Caco-2 (cell line): ENCODE measurements around the gene WDR82. TPM values are rescaled to one million over a fixed set of nuclear protein-coding genes. Genes with fewer than 3 reads are reported as not detected.

Source experiments
- BruUV-seq: library from RNA; stranded (reverse); fragments of 400-500 nt; replicated peaks from 2 replicates; lab custom pipeline; 2021; lab: Mats Ljungman, UMichigan
- CTCF ChIA-PET: fragments of 300-600 bp; sonication (Branson Sonifier 250); formaldehyde crosslinking; loops from one replicate; lab custom pipeline; 2022; ENCODE audit warnings: antibody characterized with exemption; lab: Charles Lee
- POLR2A ChIA-PET: fragments of 300-600 bp; sonication (Branson Sonifier 250); formaldehyde crosslinking; loops from one replicate; lab custom pipeline; 2022; ENCODE audit warnings: antibody characterized with exemption; lab: Charles Lee
- DNase-seq, 2 experiments: peaks; one replicate each; pipeline versions ENCODE4 v3.0.0 to v3.0.0-alpha.2; 2020 to 2022
- H3K27me3 ChIP-seq: replicated peaks from 2 replicates; pipeline ENCODE4 v1.6.0; 2011; ENCODE audit warnings: low read length; ENCODE audit not compliant: control insufficient read depth, insufficient read depth
- H3K36me3 ChIP-seq: 2 replicates; pipeline ENCODE4 v1.5.1; 2011; ENCODE audit warnings: low read length; ENCODE audit not compliant: control insufficient read depth, insufficient read depth
- H3K4me1 ChIP-seq: fragments of 250-450 bp; sonication (Bioruptor Pico); 2 replicates; pipeline ENCODE4 v1.5.1; 2020; ENCODE audit warnings: mild to moderate bottlenecking
- H3K4me3 ChIP-seq: 2 replicates; pipeline ENCODE4 v1.5.1; 2011; ENCODE audit warnings: low read depth, mild to moderate bottlenecking, control low read depth, low read length
- H3K9me3 ChIP-seq: fragments of 250-450 bp; sonication (Bioruptor Pico); 2 replicates; pipeline ENCODE4 v1.5.1; 2020; ENCODE audit warnings: mild to moderate bottlenecking, moderate library complexity
- H3K27ac Mint-ChIP-seq: one replicate; pipeline ENCODE4 v1.8.0; 2022; ENCODE audit warnings: mixed read lengths; ENCODE audit not compliant: unreplicated experiment
- H3K27me3 Mint-ChIP-seq: one replicate; pipeline ENCODE4 v1.8.0; 2022; ENCODE audit warnings: mixed read lengths; ENCODE audit not compliant: insufficient read depth, unreplicated experiment
- H3K36me3 Mint-ChIP-seq: one replicate; pipeline ENCODE4 v1.8.0; 2022; ENCODE audit warnings: mild to moderate bottlenecking, mixed read lengths; ENCODE audit not compliant: insufficient read depth, unreplicated experiment
- H3K4me1 Mint-ChIP-seq: one replicate; pipeline ENCODE4 v1.8.0; 2022; ENCODE audit warnings: low read depth, mixed read lengths; ENCODE audit not compliant: unreplicated experiment
- H3K4me3 Mint-ChIP-seq: one replicate; pipeline ENCODE4 v1.8.0; 2022; ENCODE audit warnings: mild to moderate bottlenecking, moderate library complexity, mixed read lengths; ENCODE audit not compliant: unreplicated experiment
- H3K9me3 Mint-ChIP-seq: one replicate; pipeline ENCODE4 v1.8.0; 2022; ENCODE audit warnings: mixed read lengths; ENCODE audit not compliant: unreplicated experiment
- intact Hi-C: fragments of 100-400 bp; cut with micrococcal nuclease; formaldehyde crosslinking; loops from one replicate; pipeline ENCODE4 v1.10.0; 2022; ENCODE audit not compliant: unreplicated experiment
- total RNA-seq: library from RNA; stranded (reverse); gene quantifications from 2 replicates; pipeline ENCODE4 v1.2.3, GENCODE V29; 2022
- TF ChIP-seq, protein P1 (sequence below), 2 experiments: fragments of 200-600 bp in 1 of 2; IDR thresholded peaks; 1 replicate in 1 of 2; 2 replicates in 1 of 2; pipeline versions ENCODE4 v1.5.1 to v1.8.0; 2011 to 2022; ENCODE audit warnings: antibody characterized with exemption in 1 of 2, control low read depth in 1 of 2, inconsistent platforms in 1 of 2, low read depth in 1 of 2, low read length in 1 of 2, mild to moderate bottlenecking in 1 of 2, moderate library complexity in 1 of 2; ENCODE audit not compliant: insufficient read depth in 1 of 2, severe bottlenecking in 1 of 2, unreplicated experiment in 1 of 2

Gene WDR82
- total RNA-seq, 1 experiment from 2014 or later = 67.1 TPM

DNA sequence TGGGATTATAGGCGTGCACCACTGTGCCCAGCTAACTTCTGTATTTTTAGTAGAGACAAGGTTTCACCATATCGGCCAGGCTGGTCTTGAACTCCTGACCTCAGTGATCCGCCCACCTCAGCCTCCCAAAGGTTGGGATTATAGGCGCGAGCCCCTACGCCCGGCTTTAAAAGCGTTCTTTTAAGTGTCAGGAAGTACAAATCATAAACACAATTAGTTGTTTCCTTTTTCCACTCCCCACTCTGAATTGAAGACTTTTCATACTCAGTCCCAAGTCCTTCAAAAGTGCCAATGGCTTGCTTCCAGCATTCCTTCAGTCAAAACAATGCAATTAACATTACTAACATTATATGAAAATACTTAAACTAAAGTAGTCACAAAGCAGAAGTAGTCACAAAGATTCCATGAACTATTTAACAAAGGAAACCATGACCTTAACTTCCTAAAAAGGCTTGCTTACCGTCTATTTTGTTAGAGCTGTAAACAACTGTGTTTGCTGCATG is 8.1 kb downstream of the WDR82 start:
- ChIA-PET POLR2A (no interaction called here), CTCF (interaction anchor here (2.0 kb wide), 1 partner anchor 50 kb away, joined by 4 read pairs; no protein-coding TSS in a partner anchor)
- no TSS peak for BruUV-seq
- no peaks in the 10 kb centered on the region for H3K9me3 ChIP-seq
- H3K36me3 ChIP-seq = peaks cover 1% of the 10 kb centered on the region; the same call in 1 of the 2 replicates
- intact Hi-C loops = no loop called here
- Mint-ChIP-seq H3K36me3 (peaks cover 94% of the 10 kb centered on the region), H3K4me1 (peaks cover 6% of the 10 kb centered on the region), H3K9me3 (no peaks in the 10 kb centered on the region), H3K4me3 (no peak overlapping the region), H3K27ac (no peak overlapping the region), H3K27me3 (no peaks in the 10 kb centered on the region)
- no peaks in the 10 kb centered on the region for H3K27me3 ChIP-seq
- TF ChIP-seq, protein P1, sequence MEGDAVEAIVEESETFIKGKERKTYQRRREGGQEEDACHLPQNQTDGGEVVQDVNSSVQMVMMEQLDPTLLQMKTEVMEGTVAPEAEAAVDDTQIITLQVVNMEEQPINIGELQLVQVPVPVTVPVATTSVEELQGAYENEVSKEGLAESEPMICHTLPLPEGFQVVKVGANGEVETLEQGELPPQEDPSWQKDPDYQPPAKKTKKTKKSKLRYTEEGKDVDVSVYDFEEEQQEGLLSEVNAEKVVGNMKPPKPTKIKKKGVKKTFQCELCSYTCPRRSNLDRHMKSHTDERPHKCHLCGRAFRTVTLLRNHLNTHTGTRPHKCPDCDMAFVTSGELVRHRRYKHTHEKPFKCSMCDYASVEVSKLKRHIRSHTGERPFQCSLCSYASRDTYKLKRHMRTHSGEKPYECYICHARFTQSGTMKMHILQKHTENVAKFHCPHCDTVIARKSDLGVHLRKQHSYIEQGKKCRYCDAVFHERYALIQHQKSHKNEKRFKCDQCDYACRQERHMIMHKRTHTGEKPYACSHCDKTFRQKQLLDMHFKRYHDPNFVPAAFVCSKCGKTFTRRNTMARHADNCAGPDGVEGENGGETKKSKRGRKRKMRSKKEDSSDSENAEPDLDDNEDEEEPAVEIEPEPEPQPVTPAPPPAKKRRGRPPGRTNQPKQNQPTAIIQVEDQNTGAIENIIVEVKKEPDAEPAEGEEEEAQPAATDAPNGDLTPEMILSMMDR (IDR thresholded peaks at IDR 0.05; ENCODE audit: insufficient read depth in 1 of 2, low read depth in 1 of 2, low read length in 1 of 2, severe bottlenecking in 1 of 2, unreplicated experiment in 1 of 2) = no peak
- H3K4me1 ChIP-seq = peaks cover 13% of the 10 kb centered on the region; the same call in 1 of the 2 replicates
- H3K4me3 ChIP-seq = no peak overlapping the region
- DNase-seq = no peak

DNA sequence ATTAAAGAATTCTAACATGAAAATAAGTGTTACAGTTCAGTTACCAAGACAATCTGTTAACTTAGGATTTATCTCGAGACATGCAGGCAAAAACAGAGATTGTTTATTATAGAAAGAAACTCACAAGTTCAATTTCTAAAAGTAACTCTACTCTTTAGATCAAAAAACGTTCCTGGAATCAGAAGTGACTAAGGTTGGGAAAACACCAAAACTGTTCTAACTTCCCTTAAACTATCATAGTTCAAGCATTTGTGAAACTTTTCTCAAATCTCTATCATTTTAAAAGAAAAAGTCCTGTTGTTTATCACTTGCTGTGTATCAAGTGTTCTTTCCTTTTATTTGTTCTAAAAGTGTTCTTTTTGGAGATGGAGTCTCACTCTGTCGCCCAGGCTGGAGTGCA is 8.7 kb downstream of the WDR82 start:
- Histone ChIP-seq H3K4me3 (no peak overlapping the region), H3K4me1 (peaks cover 15% of the 10 kb centered on the region; the same call in 1 of the 2 replicates), H3K27me3 (no peaks in the 10 kb centered on the region), H3K9me3 (no peaks in the 10 kb centered on the region), H3K36me3 (peaks cover 1% of the 10 kb centered on the region; the same call in 1 of the 2 replicates)
- peaks cover 6% of the 10 kb centered on the region for H3K4me1 Mint-ChIP-seq
- POLR2A ChIA-PET = no interaction called here
- intact Hi-C loops = no loop called here
- TF ChIP-seq, protein P1 (IDR thresholded peaks at IDR 0.05; ENCODE audit: insufficient read depth in 1 of 2, low read depth in 1 of 2, low read length in 1 of 2, severe bottlenecking in 1 of 2, unreplicated experiment in 1 of 2) = no peak
- no TSS peak for BruUV-seq
- H3K27me3 Mint-ChIP-seq = no peaks in the 10 kb centered on the region
- CTCF ChIA-PET = no interaction called here
- no peak overlapping the region for H3K27ac Mint-ChIP-seq
- no peak for DNase-seq
- H3K36me3 Mint-ChIP-seq = peaks cover 93% of the 10 kb centered on the region
- no peak overlapping the region for H3K4me3 Mint-ChIP-seq
- H3K9me3 Mint-ChIP-seq = no peaks in the 10 kb centered on the region

DNA sequence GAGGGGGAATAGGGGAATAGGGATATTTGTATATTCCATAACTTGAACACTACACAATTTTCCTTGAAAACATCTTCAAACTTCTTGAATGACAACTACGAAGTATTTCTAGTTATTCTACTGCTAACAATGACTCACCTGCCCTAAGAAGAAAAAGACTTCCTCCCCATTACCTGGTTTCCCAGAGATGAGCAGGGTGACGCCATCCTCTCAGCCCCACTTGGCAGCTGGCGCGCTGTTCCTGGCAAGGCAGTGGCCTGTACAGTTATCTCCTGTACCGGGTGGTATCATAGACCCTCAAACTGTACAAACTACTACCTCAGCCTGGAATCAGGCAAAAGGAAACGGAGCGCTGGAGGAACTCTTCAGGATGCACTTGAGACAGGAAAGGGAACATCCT is 10.4 kb downstream of the WDR82 start:
- Mint-ChIP-seq H3K4me1 (peaks cover 23% of the 10 kb centered on the region), H3K4me3 (no peak overlapping the region), H3K36me3 (peaks cover 93% of the 10 kb centered on the region), H3K27me3 (no peaks in the 10 kb centered on the region), H3K9me3 (peaks cover 9% of the 10 kb centered on the region), H3K27ac (peak overlapping the region; percentile 42)
- TF ChIP-seq, protein P1 (IDR thresholded peaks at IDR 0.05; ENCODE audit: insufficient read depth in 1 of 2, low read depth in 1 of 2, low read length in 1 of 2, severe bottlenecking in 1 of 2, unreplicated experiment in 1 of 2) = no peak
- no TSS peak for BruUV-seq
- ChIA-PET CTCF (no interaction called here), POLR2A (no interaction called here)
- H3K4me3 ChIP-seq = no peak overlapping the region
- H3K9me3 ChIP-seq = no peaks in the 10 kb centered on the region
- no peaks in the 10 kb centered on the region for H3K27me3 ChIP-seq
- DNase-seq = no peak
- peaks cover 3% of the 10 kb centered on the region for H3K36me3 ChIP-seq
- peaks cover 19% of the 10 kb centered on the region; the same call in 1 of the 2 replicates for H3K4me1 ChIP-seq
- intact Hi-C loops = no loop called here
